Right renal pelvis (tissue), 4 donors: ENCODE measurements around the gene UNC5C. TPM values are rescaled to one million over a fixed set of nuclear protein-coding genes. Genes with fewer than 3 reads are reported as not detected.

Experiments used
- DNase-seq, 4 donors: peaks; one replicate each; pipeline ENCODE4 v3.0.0-alpha.2; 2013; ENCODE audit warnings: low read depth in 4 of 4, low spot score in 3 of 4, missing footprints in 1 of 4
- polyA plus RNA-seq, 4 donors: library from polyadenylated mRNA; unstranded; fragments of 120-200 nt; gene quantifications; one replicate each; pipeline ENCODE4 v1.2.1, GENCODE V29; 2013; ENCODE audit not compliant: insufficient read length in 4 of 4

UNC5C gene
- polyA plus RNA-seq, 4 donors, result 35.4 to 42.9 (median 38.2) TPM

GRCh38 chr4:95410387-95410977, 138.3 kb downstream of the UNC5C start:
- no peak for DNase-seq

GRCh38 chr4:95409750-95410149, 139.0 kb downstream of the UNC5C start:
- no peak for DNase-seq

- DNase-seq, result no peak
These were observed 139.6 kb downstream of the UNC5C start for GRCh38 chr4:95409127-95409526.

GRCh38 chr4:95402299-95402698, 146.5 kb downstream of the UNC5C start:
- no peak for DNase-seq

GRCh38 chr4:95398217-95398616, 150.6 kb downstream of the UNC5C start:
- DNase-seq, result no peak

- DNase-seq, result no peak
These were observed 153.9 kb downstream of the UNC5C start for GRCh38 chr4:95394752-95395306.

- DNase-seq, result no peak
These were observed 155.0 kb downstream of the UNC5C start for GRCh38 chr4:95393821-95394220.

GRCh38 chr4:95388911-95389310, 159.9 kb downstream of the UNC5C start:
- peak in 2 of 4 donors; percentile 18 to 38 for DNase-seq

- no peak for DNase-seq
These were observed 161.1 kb downstream of the UNC5C start for GRCh38 chr4:95387719-95388118.

- DNase-seq, result no peak
These were observed 162.4 kb downstream of the UNC5C start for GRCh38 chr4:95386410-95386809.

GRCh38 chr4:95381843-95382580, 166.8 kb downstream of the UNC5C start:
- DNase-seq, result no peak

GRCh38 chr4:95379633-95380032, 169.1 kb downstream of the UNC5C start:
- no peak for DNase-seq

- no peak for DNase-seq
These were observed 171.3 kb downstream of the UNC5C start for GRCh38 chr4:95377366-95377900.

GRCh38 chr4:95371476-95372224, 177.1 kb downstream of the UNC5C start:
- no peak for DNase-seq

GRCh38 chr4:95367824-95368223, 180.9 kb downstream of the UNC5C start:
- no peak for DNase-seq

GRCh38 chr4:95363966-95364365, 184.8 kb downstream of the UNC5C start:
- DNase-seq, result no peak

- no peak for DNase-seq
These were observed 185.2 kb downstream of the UNC5C start for GRCh38 chr4:95363559-95363925.

GRCh38 chr4:95362906-95363558, 185.7 kb downstream of the UNC5C start:
- DNase-seq, result peak in 3 of 4 donors; percentile 36 to 44 (median 38)

- no peak for DNase-seq
These were observed 186.7 kb downstream of the UNC5C start for GRCh38 chr4:95362066-95362465.

GRCh38 chr4:95361696-95361965, 187.1 kb downstream of the UNC5C start:
- DNase-seq, result no peak
